T-helper 17 cell (primary cell): ENCODE data around the gene NKX1-2. TPM values are rescaled to one million over a fixed set of nuclear protein-coding genes. Genes with fewer than 3 reads are reported as not detected.
"Not testable (repeated sequence)": the region's sequence is repeated elsewhere in the genome, so short reads cannot be mapped to it uniquely, and the experiment has no call there.

ENCODE experiments used
- ATAC-seq: fragments of 150-1000 bp; cut with Tn5 transposase; 2 replicates; pipeline ENCODE4 v1.10.0; 2021; ENCODE audit warnings: mild to moderate bottlenecking, moderate library complexity
- DNase-seq, 3 donors: peaks; one replicate each; pipeline versions ENCODE4 v3.0.0 to v3.0.0-alpha.2; 2020 to 2021
- H3K9me3 ChIP-seq: one replicate; pipeline ENCODE4 v1.7.0; 2013; ENCODE audit warnings: low read length, mild to moderate bottlenecking; ENCODE audit not compliant: control insufficient read depth, poor library complexity, severe bottlenecking
- H3K27ac Mint-ChIP-seq: one replicate; pipeline ENCODE4 v1.8.0; 2022; ENCODE audit warnings: mild to moderate bottlenecking, moderate library complexity, mixed read lengths
- H3K27me3 Mint-ChIP-seq: one replicate; pipeline ENCODE4 v1.8.0; 2022; ENCODE audit warnings: mixed read lengths
- H3K36me3 Mint-ChIP-seq: one replicate; pipeline ENCODE4 v1.8.0; 2022; ENCODE audit warnings: low read depth, mixed read lengths
- H3K4me1 Mint-ChIP-seq: one replicate; pipeline ENCODE4 v1.8.0; 2022; ENCODE audit warnings: mild to moderate bottlenecking, mixed read lengths
- H3K4me3 Mint-ChIP-seq: one replicate; pipeline ENCODE4 v1.8.0; 2022; ENCODE audit warnings: mild to moderate bottlenecking, moderate library complexity, mixed read lengths
- total RNA-seq, 4 donors: library from RNA in 2 of 4; stranded (reverse) in 2 of 4; gene quantifications; one replicate each; pipeline ENCODE4 v1.2.3 and lab custom pipeline; 2022 to 2026

Gene NKX1-2
- total RNA-seq, 2 donors from 2014 or later: not detected

- Mint-ChIP-seq H3K27me3 (peaks cover 77% of the 10 kb centered on the region), H3K4me1 (peaks cover 5% of the 10 kb centered on the region), H3K27ac (no peak overlapping the region), H3K4me3 (no peak overlapping the region), H3K36me3 (peaks cover 4% of the 10 kb centered on the region)
- DNase-seq: no peak
- H3K9me3 ChIP-seq: no peaks in the 10 kb centered on the region
- ATAC-seq: no peak
Measured at GRCh38 chr10:124455441-124455840, 5.6 kb upstream of the NKX1-2 start.

GRCh38 chr10:124453960-124454610 is 4.2 kb upstream of the NKX1-2 start:
- H3K4me1 Mint-ChIP-seq: peaks cover 11% of the 10 kb centered on the region
- no peaks in the 10 kb centered on the region for H3K9me3 ChIP-seq
- no peak overlapping the region for H3K27ac Mint-ChIP-seq
- no peak for DNase-seq
- no peak for ATAC-seq
- peaks cover 85% of the 10 kb centered on the region for H3K27me3 Mint-ChIP-seq
- peaks cover 4% of the 10 kb centered on the region for H3K36me3 Mint-ChIP-seq
- no peak overlapping the region for H3K4me3 Mint-ChIP-seq

- no peak for DNase-seq
- Mint-ChIP-seq H3K27ac (no peak overlapping the region), H3K4me1 (peaks cover 18% of the 10 kb centered on the region), H3K4me3 (no peak overlapping the region), H3K27me3 (peaks cover 85% of the 10 kb centered on the region), H3K36me3 (peaks cover 9% of the 10 kb centered on the region)
- H3K9me3 ChIP-seq: no peaks in the 10 kb centered on the region
- ATAC-seq: no peak
Measured at GRCh38 chr10:124451276-124451675, 1.4 kb upstream of the NKX1-2 start.

GRCh38 chr10:124450783-124451057 is 885 bp upstream of the NKX1-2 start:
- Mint-ChIP-seq H3K4me1 (peaks cover 18% of the 10 kb centered on the region), H3K36me3 (peaks cover 6% of the 10 kb centered on the region), H3K27me3 (peaks cover 85% of the 10 kb centered on the region), H3K27ac (no peak overlapping the region), H3K4me3 (no peak overlapping the region)
- no peaks in the 10 kb centered on the region for H3K9me3 ChIP-seq
- DNase-seq (no peak), ATAC-seq (no peak)

- peaks cover 18% of the 10 kb centered on the region for H3K4me1 Mint-ChIP-seq
- H3K27me3 Mint-ChIP-seq: peaks cover 84% of the 10 kb centered on the region
- no peak for ATAC-seq
- H3K4me3 Mint-ChIP-seq: peak overlapping the region; percentile 12
- H3K9me3 ChIP-seq: no peaks in the 10 kb centered on the region
- no peak for DNase-seq
- no peak overlapping the region for H3K27ac Mint-ChIP-seq
- H3K36me3 Mint-ChIP-seq: peaks cover 5% of the 10 kb centered on the region
Measured at GRCh38 chr10:124449170-124450011, 444 bp downstream of the NKX1-2 start.

- no peaks in the 10 kb centered on the region for H3K9me3 ChIP-seq
- no peak for DNase-seq
- H3K36me3 Mint-ChIP-seq: peaks cover 5% of the 10 kb centered on the region
- H3K4me3 Mint-ChIP-seq: peak overlapping the region; percentile 86
- H3K27me3 Mint-ChIP-seq: peaks cover 78% of the 10 kb centered on the region
- peaks cover 18% of the 10 kb centered on the region for H3K4me1 Mint-ChIP-seq
- no peak overlapping the region for H3K27ac Mint-ChIP-seq
- ATAC-seq: no peak
Measured at GRCh38 chr10:124448696-124449169, 1.1 kb downstream of the NKX1-2 start.

- H3K27ac Mint-ChIP-seq: no peak overlapping the region
- DNase-seq: no peak
- H3K36me3 Mint-ChIP-seq: peaks cover 5% of the 10 kb centered on the region
- H3K9me3 ChIP-seq: no peaks in the 10 kb centered on the region
- peaks cover 18% of the 10 kb centered on the region for H3K4me1 Mint-ChIP-seq
- peak overlapping the region; percentile 86 for H3K4me3 Mint-ChIP-seq
- no peak for ATAC-seq
- H3K27me3 Mint-ChIP-seq: peaks cover 72% of the 10 kb centered on the region
Measured at GRCh38 chr10:124447751-124448466, 1.9 kb downstream of the NKX1-2 start.

- peaks cover 69% of the 10 kb centered on the region for H3K27me3 Mint-ChIP-seq
- peaks cover 20% of the 10 kb centered on the region for H3K4me1 Mint-ChIP-seq
- no peaks in the 10 kb centered on the region for H3K9me3 ChIP-seq
- peaks cover 5% of the 10 kb centered on the region for H3K36me3 Mint-ChIP-seq
- H3K27ac Mint-ChIP-seq: no peak overlapping the region
- DNase-seq: no peak
- ATAC-seq: no peak
- H3K4me3 Mint-ChIP-seq: peak overlapping the region; percentile 54
Measured at GRCh38 chr10:124446830-124447750, 2.7 kb downstream of the NKX1-2 start.

GRCh38 chr10:124441694-124442093 is 8.1 kb downstream of the NKX1-2 start:
- H3K9me3 ChIP-seq, ATAC-seq, DNase-seq, H3K4me1 Mint-ChIP-seq, H3K4me3 Mint-ChIP-seq, H3K36me3 Mint-ChIP-seq, H3K27ac Mint-ChIP-seq: not testable (repeated sequence)
- peaks cover 42% of the 10 kb centered on the region for H3K27me3 Mint-ChIP-seq

- Mint-ChIP-seq H3K27me3 (peaks cover 6% of the 10 kb centered on the region), H3K27ac (no peak overlapping the region), H3K4me3 (no peak overlapping the region), H3K4me1 (no peaks in the 10 kb centered on the region), H3K36me3 (no peaks in the 10 kb centered on the region)
- DNase-seq: no peak
- ATAC-seq: no peak
- no peaks in the 10 kb centered on the region for H3K9me3 ChIP-seq
Measured at GRCh38 chr10:124436191-124436638, 13.6 kb downstream of the NKX1-2 start.

- not testable (repeated sequence) for ATAC-seq, H3K36me3 Mint-ChIP-seq, H3K4me1 Mint-ChIP-seq, H3K27me3 Mint-ChIP-seq, H3K9me3 ChIP-seq, DNase-seq, H3K27ac Mint-ChIP-seq, H3K4me3 Mint-ChIP-seq
Measured at GRCh38 chr10:124435683-124436082, 14.2 kb downstream of the NKX1-2 start.

- no peak for ATAC-seq
- no peak overlapping the region for H3K27ac Mint-ChIP-seq
- peaks cover 17% of the 10 kb centered on the region for H3K27me3 Mint-ChIP-seq
- H3K4me1 Mint-ChIP-seq: no peaks in the 10 kb centered on the region
- H3K36me3 Mint-ChIP-seq: no peaks in the 10 kb centered on the region
- DNase-seq: no peak
- H3K4me3 Mint-ChIP-seq: no peak overlapping the region
- H3K9me3 ChIP-seq: no peaks in the 10 kb centered on the region
Measured at GRCh38 chr10:124433461-124433860, 16.4 kb downstream of the NKX1-2 start.
